GM12878 (cell line): ENCODE data around the gene NFAM1. TPM values are rescaled to one million over a fixed set of nuclear protein-coding genes. Genes with fewer than 3 reads are reported as not detected.

Experiments used
- ATAC-seq: fragments of 200-7000 bp; cut with Tn5 transposase; 3 replicates; pipeline ENCODE4 v1.9.1; 2020; ENCODE audit warnings: mild to moderate bottlenecking, moderate library complexity
- BruUV-seq: library from RNA; stranded (reverse); fragments of 400-500 nt; replicated peaks from 2 replicates; lab custom pipeline; 2021; lab: Mats Ljungman, UMichigan
- CTCF ChIA-PET: fragments of 300-600 bp; sonication (Branson Sonifier 250); formaldehyde crosslinking; extraction: SDS; loops from one replicate; lab custom pipeline; 2021; ENCODE audit warnings: inconsistent platforms; lab: Yijun Ruan, JAX
- POLR2A ChIA-PET: fragments of 350-600 bp; formaldehyde crosslinking; extraction: SDS; loops from one replicate; lab custom pipeline; 2021; ENCODE audit warnings: inconsistent platforms; lab: Charles Lee
- RAD21 ChIA-PET: fragments of 300-600 bp; sonication (Branson Sonifier 250); formaldehyde crosslinking; loops from one replicate; lab custom pipeline; 2023; ENCODE audit warnings: antibody characterized with exemption; ENCODE audit not compliant: unreplicated experiment; lab: Charles Lee
- SMC1A ChIA-PET: fragments of 300-600 bp; sonication (Branson Sonifier 250); formaldehyde crosslinking; loops from one replicate; lab custom pipeline; 2023; ENCODE audit not compliant: unreplicated experiment, uncharacterized antibody; lab: Charles Lee
- DNase-seq: peaks from one replicate; pipeline ENCODE4 v3.0.0-alpha.2; 2011; ENCODE audit warnings: low read depth, low spot score
- FAIRE-seq: peaks from 3 replicates; lab custom pipeline; 2011; peaks lifted over from hg19 to GRCh38; lab: Jason Lieb, UNC
- H2AFZ ChIP-seq: 2 replicates; pipeline ENCODE4 v1.6.0; 2011; ENCODE audit warnings: low read depth, low read length, control low read depth; ENCODE audit not compliant: control insufficient read depth
- H3K27ac ChIP-seq: 2 replicates; pipeline ENCODE4 v1.5.1; 2011; ENCODE audit warnings: control low read depth; ENCODE audit not compliant: control insufficient read depth, insufficient read depth
- H3K27me3 ChIP-seq, 2 experiments: replicated peaks in 1 of 2; 2 replicates each; pipeline versions ENCODE4 v1.6.0 to v1.6.1; 2011; ENCODE audit warnings: low read length in 1 of 2; ENCODE audit not compliant: control insufficient read depth in 2 of 2, insufficient read depth in 2 of 2
- H3K36me3 ChIP-seq, 2 experiments: 2 replicates each; pipeline ENCODE4 v1.5.1; 2011; ENCODE audit warnings: low read length in 1 of 2; ENCODE audit not compliant: control insufficient read depth in 2 of 2, insufficient read depth in 2 of 2
- H3K4me1 ChIP-seq: 2 replicates; pipeline ENCODE4 v1.6.1; 2011; ENCODE audit warnings: mild to moderate bottlenecking, low read length, moderate library complexity, mixed read lengths; ENCODE audit not compliant: control insufficient read depth, insufficient read depth
- H3K4me2 ChIP-seq: 2 replicates; pipeline ENCODE4 v1.6.0; 2011; ENCODE audit warnings: control low read depth; ENCODE audit not compliant: control insufficient read depth, insufficient read depth
- H3K4me3 ChIP-seq: fragments of 200-600 bp; sonication (generic); 2 replicates; pipeline ENCODE4 v1.5.1; 2016
- H3K79me2 ChIP-seq: 2 replicates; pipeline ENCODE4 v1.6.0; 2011; ENCODE audit warnings: low read length; ENCODE audit not compliant: control insufficient read depth, insufficient read depth
- H3K9ac ChIP-seq: 2 replicates; pipeline ENCODE4 v1.8.0; 2011; ENCODE audit warnings: low read length, control low read depth, mixed read lengths; ENCODE audit not compliant: control insufficient read depth, insufficient read depth
- H3K9me3 ChIP-seq: replicated peaks from 3 replicates; pipeline ENCODE4 v1.5.1; 2011; ENCODE audit warnings: mild to moderate bottlenecking, low read length; ENCODE audit not compliant: control insufficient read depth, insufficient read depth
- H4K20me1 ChIP-seq: 2 replicates; pipeline ENCODE4 v1.6.0; 2011; ENCODE audit not compliant: control insufficient read depth, insufficient read depth
- CEBPB ChIP-seq, 2 experiments: fragments of 150-350 bp in 1 of 2; IDR thresholded peaks; 2 replicates each; pipeline ENCODE4 v1.6.1; 2012 to 2014; ENCODE audit warnings: low read depth in 2 of 2, low read length in 2 of 2, borderline replicate concordance in 1 of 2, inconsistent platforms in 1 of 2
- CHD4 ChIP-seq: fragments of 200-600 bp; sonication (generic); IDR thresholded peaks from 2 replicates; pipeline ENCODE4 v1.6.1; 2016; ENCODE audit warnings: mild to moderate bottlenecking
- E4F1 ChIP-seq: fragments of 450-650 bp; IDR thresholded peaks from 2 replicates; pipeline ENCODE4 v1.6.1; 2018; ENCODE audit warnings: borderline replicate concordance, mild to moderate bottlenecking; ENCODE audit not compliant: partially characterized antibody
- EZH2 ChIP-seq: IDR thresholded peaks from 2 replicates; pipeline ENCODE4 v1.6.1; 2012; ENCODE audit warnings: low read depth, mild to moderate bottlenecking, control low read depth, inconsistent platforms, low read length, borderline replicate concordance; ENCODE audit not compliant: control insufficient read depth
- GATAD2B ChIP-seq: fragments of 450-650 bp; conservative IDR thresholded peaks from 2 replicates; pipeline ENCODE4 v1.6.1; 2017; ENCODE audit warnings: low read depth, mild to moderate bottlenecking, moderate library complexity
- HDGF ChIP-seq: fragments of 450-650 bp; IDR thresholded peaks from 2 replicates; pipeline ENCODE4 v1.6.1; 2016; ENCODE audit warnings: antibody characterized with exemption
- IRF3 ChIP-seq: fragments of 450-650 bp; IDR thresholded peaks from 2 replicates; pipeline ENCODE4 v1.6.1; 2014; ENCODE audit warnings: mild to moderate bottlenecking
- MXI1 ChIP-seq: fragments of 150-350 bp; IDR thresholded peaks from 2 replicates; pipeline ENCODE4 v1.6.1; 2011; ENCODE audit warnings: low read depth, mild to moderate bottlenecking, inconsistent platforms, low read length, improper control_type of control experiment
- NRF1 ChIP-seq: conservative IDR thresholded peaks from 2 replicates; pipeline ENCODE4 v1.6.1; 2011; ENCODE audit warnings: mild to moderate bottlenecking, low read depth, low read length, improper control_type of control experiment
- RB1 ChIP-seq: fragments of 450-650 bp; formaldehyde crosslinking; IDR thresholded peaks from 2 replicates; pipeline ENCODE4 v1.6.1; 2017; ENCODE audit warnings: mild to moderate bottlenecking, borderline replicate concordance
- RELA ChIP-seq: fragments of 450-650 bp; IDR thresholded peaks from 2 replicates; pipeline ENCODE4 v1.8.0; 2014; ENCODE audit warnings: borderline replicate concordance; ENCODE audit not compliant: partially characterized antibody
- SKIL ChIP-seq: fragments of 450-650 bp; IDR thresholded peaks from 2 replicates; pipeline ENCODE4 v1.6.1; 2017; ENCODE audit warnings: mild to moderate bottlenecking, low read depth, inconsistent platforms; ENCODE audit not compliant: poor library complexity, severe bottlenecking
- SMC3 ChIP-seq: IDR thresholded peaks from 2 replicates; pipeline ENCODE4 v1.6.1; 2011; ENCODE audit warnings: low read length, improper control_type of control experiment, borderline replicate concordance
- WGBS: methylation state at CpG from one replicate; pipeline ENCODE4 v1.1.6; 2016; ENCODE audit warnings: low lambda C conversion rate; ENCODE audit not compliant: insufficient replicate concordance, insufficient coverage; ENCODE audit errors: missing lambda C conversion rate; 5-methylcytosine and 5-hydroxymethylcytosine counted together
- in situ Hi-C: fragments of 300-500 bp; cut with MboI; formaldehyde crosslinking; loops from 9 replicates; pipeline ENCODE4 v1.14.3; 2018; ENCODE audit warnings: mixed read lengths
- intact Hi-C: fragments of 100-400 bp; cut with micrococcal nuclease; formaldehyde crosslinking; loops from one replicate; pipeline ENCODE4 v1.14.2; 2022; ENCODE audit not compliant: unreplicated experiment
- polyA plus RNA-seq, 11 experiments: library from polyadenylated mRNA; depleted of rRNA in 4 of 11; unstranded in 6 of 11; stranded (reverse) in 5 of 11; fragments of >200 nt; fragmentation: Nextera tagmentation in 4 of 11; fragmentation: Illumina TruSeq in 1 of 11; extraction: Ambion mirVana in 4 of 11; extraction: Trizol in 1 of 11; gene quantifications; 1 replicate in 1 of 11; 2 replicates in 10 of 11; pipeline versions ENCODE4 v1.2.1 to v1.2.3, GENCODE V29; 2011 to 2016; ENCODE audit warnings: inconsistent platforms in 2 of 11, missing spikeins in 2 of 11, low read depth in 1 of 11
- total RNA-seq, 4 experiments: library from RNA; depleted of rRNA in 3 of 4; stranded (reverse); fragments of >200 nt in 3 of 4; fragmentation: Illumina TruSeq in 1 of 4; extraction: Trizol in 1 of 4; gene quantifications; 2 replicates each; pipeline versions ENCODE4 v1.2.1 to v1.2.3, GENCODE V29; 2013 to 2021

The NFAM1 gene
- total and polyA plus RNA-seq, 10 of the 15 experiments (the other 5 are each of a cell fraction or from before 2014, with no cell fraction given): 0.13 to 1.3 (median 0.24) TPM; not detected in 3

- 78% methylated on average over 18 of the region's 18 CpGs for WGBS
- in situ Hi-C loops: no loop called here
- no peak for TF ChIP-seq IRF3
- TF ChIP-seq NRF1: no peak
- TF ChIP-seq E4F1: no peak
- TF ChIP-seq SKIL: no peak
- no peak for TF ChIP-seq RB1
- no peak for TF ChIP-seq CEBPB (IDR thresholded peaks at IDR 0.05; ENCODE audit: borderline replicate concordance in 1 of 2, low read depth in 2 of 2, low read length in 2 of 2)
- TF ChIP-seq SMC3: no peak
- TF ChIP-seq EZH2: no peak
- TF ChIP-seq GATAD2B: no peak
- TF ChIP-seq RELA: no peak
- TF ChIP-seq CHD4: no peak
- TF ChIP-seq HDGF: no peak
- no peak for TF ChIP-seq MXI1
- TF ChIP-seq, all 136 proteins: peak for 0
Observed at GRCh38 chr22:42416671-42417230, 15.5 kb downstream of the NFAM1 start.

More at GRCh38 chr22:42416671-42417230, 15.5 kb downstream of the NFAM1 start:
- H2AFZ ChIP-seq: no peak overlapping the region
- RAD21 ChIA-PET: interaction anchor here (1.3 to 6.0 kb wide), 2 partner anchors 16 to 19 kb away, joined by 3 to 33 read pairs; no protein-coding TSS in a partner anchor
- no peaks in the 10 kb centered on the region for H4K20me1 ChIP-seq
- DNase-seq (no peak), FAIRE-seq (no peak), ATAC-seq (no peak)
- H3K4me2 ChIP-seq: no peak overlapping the region
- H3K27ac ChIP-seq: no peak overlapping the region
- CTCF ChIA-PET: interaction anchor here (0.9 kb wide), 1 partner anchor 19 kb away, joined by 4 read pairs; no protein-coding TSS in a partner anchor
- no peaks in the 10 kb centered on the region for H3K27me3 ChIP-seq
- BruUV-seq: no TSS peak
- H3K4me3 ChIP-seq: no peak overlapping the region
- H3K4me1 ChIP-seq: peaks cover 27% of the 10 kb centered on the region
- no peaks in the 10 kb centered on the region for H3K36me3 ChIP-seq
- no peaks in the 10 kb centered on the region for H3K9me3 ChIP-seq
- intact Hi-C loops: loop anchor here (5.0 kb wide), 1 partner anchor 49 kb away; no protein-coding TSS in a partner anchor
- SMC1A ChIA-PET: interaction anchor here (0.9 kb wide), 1 partner anchor 10 kb away, joined by 3 read pairs; no protein-coding TSS in a partner anchor
- H3K9ac ChIP-seq: no peak overlapping the region
- no peaks in the 10 kb centered on the region for H3K79me2 ChIP-seq
- POLR2A ChIA-PET: no interaction called here
